ENCODE measurements around the gene PTPDC1.
"Not testable (repeated sequence)": the region's sequence is repeated elsewhere in the genome, so short reads cannot be mapped to it uniquely, and the experiment has no call there.

PTPDC1 gene

GRCh38 chr9:94085062-94085639, 887 bp downstream of the PTPDC1 start:
- ChIA-PET POLR2A (no interaction called here), CTCF (no interaction called here)
- DNase-seq (ENCODE audit: extremely low spot score): no peak
- TF ChIP-seq HDGF (IDR thresholded peaks at IDR 0.05; ENCODE audit: borderline replicate concordance) (no peak), ZNF384 (IDR thresholded peaks at IDR 0.05) (no peak), CTBP1 (IDR thresholded peaks at IDR 0.05; ENCODE audit: borderline replicate concordance) (no peak), ELF4 (IDR thresholded peaks at IDR 0.05) (no peak), SP1 (IDR thresholded peaks at IDR 0.05) (no peak), LEF1 (IDR thresholded peaks at IDR 0.05; ENCODE audit: borderline replicate concordance) (no peak), L3MBTL2 (conservative IDR thresholded peaks at IDR 0.05) (no peak), TARDBP (IDR thresholded peaks at IDR 0.05) (no peak), FOXM1 (IDR thresholded peaks at IDR 0.05; ENCODE audit: borderline replicate concordance) (no peak), FOXK2 (IDR thresholded peaks at IDR 0.05) (no peak)

- no peak for DNase-seq (ENCODE audit: extremely low spot score)
- ChIA-PET POLR2A (no interaction called here), CTCF (no interaction called here)
- no peak for TF ChIP-seq FOXM1 (IDR thresholded peaks at IDR 0.05; ENCODE audit: borderline replicate concordance)
- no peak for TF ChIP-seq BHLHE40 (IDR thresholded peaks at IDR 0.05; ENCODE audit: borderline replicate concordance)
- TF ChIP-seq FOXA1 (IDR thresholded peaks at IDR 0.05): no peak
Observed at GRCh38 chr9:94086486-94087345, 2.5 kb downstream of the PTPDC1 start.

- POLR2A ChIA-PET: interaction anchor here (1.0 to 1.6 kb wide), 3 partner anchors 66 to 77 kb away, joined by 3 to 5 read pairs (median 5); no protein-coding TSS in a partner anchor
Observed at GRCh38 chr9:94094219-94095145, 10.2 kb downstream of the PTPDC1 start.

GRCh38 chr9:94096819-94097577, 12.7 kb downstream of the PTPDC1 start:
- CTCF ChIA-PET: no interaction called here

More at GRCh38 chr9:94094219-94095145, 10.2 kb downstream of the PTPDC1 start:
- not testable (repeated sequence) for DNase-seq (ENCODE audit: extremely low spot score)
- CTCF ChIA-PET: interaction anchor here (1.0 kb wide), 1 partner anchor 26 kb away, joined by 4 read pairs; no protein-coding TSS in a partner anchor
- TF ChIP-seq NFRKB (IDR thresholded peaks at IDR 0.05): 0 out of 2 replicates have a peak, but pooled peaks have one; percentile 12

GRCh38 chr9:94097788-94098414, 13.6 kb downstream of the PTPDC1 start:
- no peak for DNase-seq (ENCODE audit: extremely low spot score)
- CTCF ChIA-PET: no interaction called here
- TF ChIP-seq L3MBTL2 (conservative IDR thresholded peaks at IDR 0.05): no peak
- no peak for TF ChIP-seq ELF4 (IDR thresholded peaks at IDR 0.05)
- TF ChIP-seq ARNT (IDR thresholded peaks at IDR 0.05): no peak
- TF ChIP-seq SP1 (IDR thresholded peaks at IDR 0.05): no peak
- no peak for TF ChIP-seq FOXA1 (IDR thresholded peaks at IDR 0.05)
- POLR2A ChIA-PET: no interaction called here

More at GRCh38 chr9:94096819-94097577, 12.7 kb downstream of the PTPDC1 start:
- TF ChIP-seq FOXM1 (IDR thresholded peaks at IDR 0.05; ENCODE audit: borderline replicate concordance) (no peak), CTBP1 (IDR thresholded peaks at IDR 0.05; ENCODE audit: borderline replicate concordance) (no peak), ELF4 (IDR thresholded peaks at IDR 0.05) (no peak), SP1 (IDR thresholded peaks at IDR 0.05) (no peak), NFRKB (IDR thresholded peaks at IDR 0.05) (no peak), ARNT (IDR thresholded peaks at IDR 0.05) (no peak), SUZ12 (IDR thresholded peaks at IDR 0.05) (no peak), LEF1 (IDR thresholded peaks at IDR 0.05; ENCODE audit: borderline replicate concordance) (no peak), BHLHE40 (IDR thresholded peaks at IDR 0.05; ENCODE audit: borderline replicate concordance) (no peak), HDGF (IDR thresholded peaks at IDR 0.05; ENCODE audit: borderline replicate concordance) (no peak), TARDBP (IDR thresholded peaks at IDR 0.05) (no peak), FOXA1 (IDR thresholded peaks at IDR 0.05) (no peak), L3MBTL2 (conservative IDR thresholded peaks at IDR 0.05) (no peak), PKNOX1 (IDR thresholded peaks at IDR 0.05) (no peak), ZNF384 (IDR thresholded peaks at IDR 0.05) (no peak), FOXK2 (IDR thresholded peaks at IDR 0.05) (no peak)
- POLR2A ChIA-PET: no interaction called here
- no peak for DNase-seq (ENCODE audit: extremely low spot score)

- TF ChIP-seq SUZ12 (IDR thresholded peaks at IDR 0.05) (no peak), ZNF384 (IDR thresholded peaks at IDR 0.05) (no peak), TARDBP (IDR thresholded peaks at IDR 0.05) (no peak)
- ChIA-PET CTCF (no interaction called here), POLR2A (no interaction called here)
- DNase-seq (ENCODE audit: extremely low spot score): no peak
Observed at GRCh38 chr9:94100152-94100879, 16.1 kb downstream of the PTPDC1 start.

All from HEK293T (cell line).